GOT3 (cell line): ENCODE results near the gene PARD3B.

ENCODE experiments used
- DNase-seq: peaks from one replicate; lab custom pipeline; 2025; ENCODE audit warnings: mixed read lengths; lab: John Stamatoyannopoulos, UW

Gene PARD3B

GRCh38 chr2:204763974-204764703 is 218.9 kb downstream of the PARD3B start:
- DNase-seq = no peak

GRCh38 chr2:204770735-204771134 is 225.5 kb downstream of the PARD3B start:
- DNase-seq = no peak

GRCh38 chr2:204771721-204772120 is 226.4 kb downstream of the PARD3B start:
- DNase-seq = no peak

GRCh38 chr2:204772546-204772945 is 227.3 kb downstream of the PARD3B start:
- no peak for DNase-seq

- DNase-seq = no peak
Measured at GRCh38 chr2:204775766-204776165, 230.5 kb downstream of the PARD3B start.

- no peak for DNase-seq
Measured at GRCh38 chr2:204776781-204777559, 231.7 kb downstream of the PARD3B start.

- no peak for DNase-seq
Measured at GRCh38 chr2:204779771-204780170, 234.5 kb downstream of the PARD3B start.

- DNase-seq = no peak
Measured at GRCh38 chr2:204781941-204782340, 236.7 kb downstream of the PARD3B start.

- DNase-seq = no peak
Measured at GRCh38 chr2:204790076-204790475, 244.8 kb downstream of the PARD3B start.

- no peak for DNase-seq
Measured at GRCh38 chr2:204791230-204791629, 246.0 kb downstream of the PARD3B start.

GRCh38 chr2:204794624-204795023 is 249.3 kb downstream of the PARD3B start:
- no peak for DNase-seq

- DNase-seq = no peak
Measured at GRCh38 chr2:204795156-204795555, 249.9 kb downstream of the PARD3B start.

GRCh38 chr2:204796581-204796980 is 251.3 kb downstream of the PARD3B start:
- DNase-seq = no peak

GRCh38 chr2:204799791-204800190 is 254.5 kb downstream of the PARD3B start:
- no peak for DNase-seq

GRCh38 chr2:204808494-204808893 is 263.2 kb downstream of the PARD3B start:
- no peak for DNase-seq

GRCh38 chr2:204824751-204825453 is 279.6 kb downstream of the PARD3B start:
- no peak for DNase-seq

- DNase-seq = no peak
Measured at GRCh38 chr2:204825681-204826080, 280.4 kb downstream of the PARD3B start.

GRCh38 chr2:204827701-204828590 is 282.7 kb downstream of the PARD3B start:
- no peak for DNase-seq

- no peak for DNase-seq
Measured at GRCh38 chr2:204834716-204835384, 289.6 kb downstream of the PARD3B start.

GRCh38 chr2:204835786-204836185 is 290.5 kb downstream of the PARD3B start:
- DNase-seq = no peak

- DNase-seq = no peak
Measured at GRCh38 chr2:204840504-204840903, 295.2 kb downstream of the PARD3B start.
